Astrocyte of the cerebellum (primary cell): ENCODE results near the gene AMDHD2.

ENCODE experiments used
- DNase-seq: peaks from one replicate; pipeline ENCODE4 v3.0.0-alpha.2; 2011; ENCODE audit warnings: low read depth
- H3K4me3 ChIP-seq: 2 replicates; pipeline ENCODE4 v1.5.1; 2011; ENCODE audit warnings: mild to moderate bottlenecking, low read depth, low read length, moderate library complexity
- CTCF ChIP-seq: IDR thresholded peaks from 2 replicates; pipeline ENCODE4 v1.5.1; 2012; ENCODE audit warnings: low read length, low read depth, moderate library complexity, mild to moderate bottlenecking; ENCODE audit errors: missing control alignments
- in situ Hi-C: cut with HindIII; loops from 2 replicates; pipeline ENCODE4 v1.10.0; 2017; ENCODE audit warnings: low sequenced_read_pairs

The AMDHD2 gene

DNA sequence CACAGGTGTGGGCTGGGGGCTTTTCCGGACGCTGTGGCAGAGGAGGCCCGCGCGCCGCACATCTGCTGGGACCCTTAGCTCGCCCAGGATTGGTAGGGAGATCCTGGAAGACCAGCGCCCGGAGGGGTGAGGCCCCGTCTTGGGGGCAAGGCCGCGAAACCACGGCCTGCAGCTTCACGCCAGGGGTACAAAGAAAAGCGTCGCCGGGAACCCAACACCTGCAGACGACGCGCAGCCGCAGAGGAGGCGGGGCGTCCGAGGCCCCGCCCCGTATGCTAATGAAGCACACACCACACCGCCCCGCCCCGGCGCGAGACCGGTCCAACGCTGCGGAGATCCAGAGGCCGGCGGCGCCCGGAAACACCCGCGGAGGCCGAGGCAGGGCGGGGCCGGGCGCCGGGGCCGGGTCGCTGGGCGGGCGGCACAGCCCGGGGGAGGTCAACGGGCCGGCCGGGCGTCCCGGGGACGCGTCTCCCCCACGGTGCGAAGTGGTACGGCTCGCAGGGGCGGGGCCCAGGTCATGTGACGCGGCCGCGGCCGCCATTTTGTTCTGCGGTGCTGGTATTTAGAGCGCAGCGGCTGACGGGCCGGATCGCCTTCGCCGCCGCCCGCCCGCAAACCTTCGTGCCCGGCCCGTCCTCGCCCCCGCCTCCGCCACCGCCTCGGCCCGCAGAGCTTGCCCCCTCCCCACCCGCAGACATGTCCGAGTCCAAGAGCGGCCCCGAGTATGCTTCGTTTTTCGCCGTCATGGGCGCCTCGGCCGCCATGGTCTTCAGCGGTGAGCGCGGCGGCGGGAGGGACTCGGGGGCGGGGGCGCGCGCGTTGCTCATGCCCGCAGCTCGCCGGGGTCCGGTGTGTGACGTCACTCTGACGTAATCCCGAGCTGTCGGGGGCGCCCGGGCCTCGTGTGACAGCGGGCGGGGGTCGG is 6.5 kb upstream of the AMDHD2 start, which contains the start of gene ATP6V0C:
TSS of gene ATP6V0C (plus strand) at position 548 of the 928 bp plus-strand sequence. CDS start at position 700, 152 bp downstream.
- TF ChIP-seq CTCF, result no peak
- in situ Hi-C loops, result no loop called here
- DNase-seq, result peak; percentile 52

GRCh38 chr16:2514333-2515179 is 5.6 kb upstream of the AMDHD2 start:
- H3K4me3 ChIP-seq, result peak overlapping the region; percentile 52
- in situ Hi-C loops, result no loop called here
- TF ChIP-seq CTCF, result no peak
- no peak for DNase-seq

More for the DNA sequence above, 6.5 kb upstream of the AMDHD2 start, which contains the start of gene ATP6V0C:
- H3K4me3 ChIP-seq, result peak within 1 kb of the TSS; percentile 52

GRCh38 chr16:2515180-2515851 is 4.9 kb upstream of the AMDHD2 start:
- no peak for DNase-seq
- peak overlapping the region; percentile 52 for H3K4me3 ChIP-seq
- in situ Hi-C loops, result no loop called here
- TF ChIP-seq CTCF, result no peak

DNA sequence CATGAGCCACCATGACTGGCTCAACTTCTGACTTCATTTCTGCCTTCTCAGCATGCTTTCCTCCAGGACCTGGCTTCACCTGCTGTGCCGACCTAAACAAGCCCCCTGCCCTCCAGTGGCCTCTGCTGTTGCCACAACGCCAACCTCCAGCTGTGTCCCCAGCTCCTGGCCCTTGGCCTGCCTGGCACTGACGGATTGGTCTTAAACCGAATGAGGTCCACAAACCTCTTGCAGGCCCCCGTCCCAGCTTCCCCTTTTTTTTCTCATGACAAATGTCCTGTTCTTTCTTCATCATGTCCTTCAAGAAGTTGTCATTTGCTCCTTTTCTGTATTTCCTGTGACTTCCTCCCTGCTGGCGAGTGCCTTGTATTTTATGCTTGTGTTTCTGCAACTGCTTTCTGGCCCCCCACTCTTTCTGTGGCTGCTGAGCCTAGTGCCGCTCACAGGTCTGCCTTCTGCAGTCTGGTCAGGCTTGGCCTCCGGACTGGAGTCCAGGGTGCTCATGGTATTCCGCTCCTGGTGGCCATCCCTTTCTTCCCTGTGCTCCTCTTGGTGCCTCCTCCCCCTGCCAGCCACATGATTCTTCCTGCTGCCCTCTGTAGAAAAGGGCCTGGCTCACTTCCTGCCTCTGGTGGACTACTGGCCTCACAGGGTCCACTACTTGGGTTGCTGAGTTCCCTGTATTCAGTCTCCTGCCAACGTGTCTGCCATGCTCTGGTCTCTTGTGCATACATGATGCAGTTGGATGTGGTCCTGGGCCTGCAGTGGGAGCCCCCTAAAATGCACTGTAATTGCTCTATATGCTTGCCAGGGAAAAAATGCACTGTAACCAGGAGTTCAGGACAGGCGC is 3.6 kb upstream of the AMDHD2 start:
- DNase-seq, result no peak
- no peak for TF ChIP-seq CTCF
- peak overlapping the region; percentile 9 for H3K4me3 ChIP-seq
- in situ Hi-C loops, result no loop called here

GRCh38 chr16:2517954-2518605 is 2.1 kb upstream of the AMDHD2 start:
- no peak for DNase-seq
- H3K4me3 ChIP-seq, result no peak overlapping the region
- in situ Hi-C loops, result no loop called here
- TF ChIP-seq CTCF, result no peak
